K562 (cell line): ENCODE measurements around the gene DHDH. TPM values are rescaled to one million over a fixed set of nuclear protein-coding genes. Genes with fewer than 3 reads are reported as not detected.

Source experiments
- ATF7 ChIP-seq: fragments of 450-650 bp; IDR thresholded peaks from 2 replicates; pipeline ENCODE4 v1.7.1; 2014; ENCODE audit warnings: mild to moderate bottlenecking, moderate library complexity
- BHLHE40 ChIP-seq: IDR thresholded peaks from 2 replicates; pipeline ENCODE4 v1.6.1; 2011; ENCODE audit warnings: low read length, improper control_type of control experiment
- IRF9 ChIP-seq: fragments of 450-650 bp; IDR thresholded peaks from 2 replicates; pipeline ENCODE4 v1.6.1; 2016; ENCODE audit warnings: missing biosample characterization, missing genetic modification characterization
- NELFE ChIP-seq: IDR thresholded peaks from 2 replicates; pipeline ENCODE4 v1.6.1; 2011; ENCODE audit warnings: mild to moderate bottlenecking; ENCODE audit not compliant: insufficient read depth, insufficient read length
- NFXL1 ChIP-seq: fragments of 450-650 bp; formaldehyde crosslinking; IDR thresholded peaks from 2 replicates; pipeline ENCODE4 v1.4.0; 2021; ENCODE audit warnings: mild to moderate bottlenecking
- NR4A1 ChIP-seq, 2 experiments: fragments of 250-450 bp in 1 of 2; fragments of 450-650 bp in 1 of 2; sonication (Bioruptor Pico) in 1 of 2; IDR thresholded peaks; 2 replicates each; pipeline versions ENCODE4 v1.4.0 to v1.6.1; 2016 to 2020; ENCODE audit warnings: mild to moderate bottlenecking in 2 of 2, missing compliant biosample characterization in 1 of 2, missing genetic modification characterization in 1 of 2, moderate library complexity in 1 of 2
- PYGO2 ChIP-seq: fragments of 450-650 bp; IDR thresholded peaks from 2 replicates; pipeline ENCODE4 v1.6.1; 2016; ENCODE audit warnings: mild to moderate bottlenecking, missing genetic modification characterization, moderate library complexity, missing compliant biosample characterization
- RBM22 ChIP-seq: fragments of 200-400 bp; formaldehyde crosslinking; IDR thresholded peaks from 2 replicates; pipeline ENCODE4 v1.6.1; 2018; ENCODE audit warnings: low read length, low read depth; ENCODE audit not compliant: poor library complexity, severe bottlenecking
- RERE ChIP-seq: sonication (generic); formaldehyde crosslinking; IDR thresholded peaks from 2 replicates; pipeline ENCODE4 v1.8.0; 2023; ENCODE audit warnings: missing genetic modification reagents, mild to moderate bottlenecking, borderline replicate concordance
- SOX6 ChIP-seq: fragments of 450-650 bp; IDR thresholded peaks from 2 replicates; pipeline ENCODE4 v1.6.1; 2014; ENCODE audit warnings: mild to moderate bottlenecking
- SRSF7 ChIP-seq: fragments of 200-400 bp; formaldehyde crosslinking; optimal IDR thresholded peaks from 2 replicates; pipeline ENCODE3; 2017; ENCODE audit warnings: mild to moderate bottlenecking, low read depth, low read length
- TFAM ChIP-seq: fragments of 250-450 bp; sonication (Bioruptor Pico); conservative IDR thresholded peaks from 2 replicates; pipeline ENCODE4 v1.5.0; 2021; ENCODE audit warnings: mild to moderate bottlenecking, moderate library complexity
- ZNF586 ChIP-seq: fragments of 450-650 bp; formaldehyde crosslinking; conservative IDR thresholded peaks from 2 replicates; pipeline ENCODE4 v1.4.0; 2020; ENCODE audit warnings: mild to moderate bottlenecking, moderate library complexity
- polyA plus RNA-seq, 8 experiments: library from polyadenylated mRNA; depleted of rRNA in 4 of 8; stranded (reverse) in 5 of 8; unstranded in 3 of 8; fragments of >200 nt; fragmentation: Nextera tagmentation in 2 of 8; fragmentation: Illumina TruSeq in 1 of 8; extraction: Ambion mirVana in 2 of 8; extraction: Trizol in 1 of 8; gene quantifications; 2 replicates each; pipeline versions ENCODE4 v1.2.1 to v1.2.3, GENCODE V29; 2011 to 2014; ENCODE audit warnings: inconsistent platforms in 1 of 8, missing spikeins in 1 of 8
- total RNA-seq, 7 experiments: library from RNA; depleted of rRNA in 6 of 7; stranded (reverse); fragments of >200 nt in 6 of 7; fragmentation: Illumina TruSeq in 2 of 7; extraction: Trizol in 2 of 7; gene quantifications; 2 replicates each; pipeline versions ENCODE4 v1.2.1 to v1.2.3, GENCODE V29; 2011 to 2021; ENCODE audit warnings: low replicate concordance in 1 of 7
- TF ChIP-seq, protein P1 (sequence below): fragments of 450-650 bp; IDR thresholded peaks from 2 replicates; pipeline ENCODE4 v1.6.1; 2014; ENCODE audit warnings: low read depth, mild to moderate bottlenecking, moderate library complexity, borderline replicate concordance
- TF ChIP-seq, protein P2 (sequence below): fragments of 150-350 bp; IDR thresholded peaks from 2 replicates; pipeline ENCODE4 v1.6.1; 2014; ENCODE audit warnings: low read depth, mild to moderate bottlenecking, low read length, borderline replicate concordance

The DHDH gene
- total and polyA plus RNA-seq, 9 of the 15 experiments (the other 6 are each of a cell fraction or from before 2014, with no cell fraction given): 0.37 to 1.9 (median 0.87) TPM

GRCh38 chr19:48970923-48971395 is 37.5 kb downstream of the DHDH start (continued):
- TF ChIP-seq RBM22: no peak
- TF ChIP-seq PYGO2 (tag): no peak
- peak; percentile 67 for TF ChIP-seq BHLHE40
- peak; percentile 61; the same call in 1 of the 2 replicates for TF ChIP-seq ATF7
- TF ChIP-seq ZNF586: no peak
- no peak for TF ChIP-seq IRF9 (tag)
- no peak for TF ChIP-seq NR4A1 (CRISPR knock-in tag; IDR thresholded peaks at IDR 0.05)
- TF ChIP-seq NR4A1 (tag; IDR thresholded peaks at IDR 0.05): 0 out of 2 replicates have a peak, but pooled peaks have one; percentile 35
- no peak for TF ChIP-seq NFXL1 (CRISPR knock-in tag)
- TF ChIP-seq, protein P1, sequence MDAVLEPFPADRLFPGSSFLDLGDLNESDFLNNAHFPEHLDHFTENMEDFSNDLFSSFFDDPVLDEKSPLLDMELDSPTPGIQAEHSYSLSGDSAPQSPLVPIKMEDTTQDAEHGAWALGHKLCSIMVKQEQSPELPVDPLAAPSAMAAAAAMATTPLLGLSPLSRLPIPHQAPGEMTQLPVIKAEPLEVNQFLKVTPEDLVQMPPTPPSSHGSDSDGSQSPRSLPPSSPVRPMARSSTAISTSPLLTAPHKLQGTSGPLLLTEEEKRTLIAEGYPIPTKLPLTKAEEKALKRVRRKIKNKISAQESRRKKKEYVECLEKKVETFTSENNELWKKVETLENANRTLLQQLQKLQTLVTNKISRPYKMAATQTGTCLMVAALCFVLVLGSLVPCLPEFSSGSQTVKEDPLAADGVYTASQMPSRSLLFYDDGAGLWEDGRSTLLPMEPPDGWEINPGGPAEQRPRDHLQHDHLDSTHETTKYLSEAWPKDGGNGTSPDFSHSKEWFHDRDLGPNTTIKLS: no peak
- TF ChIP-seq NELFE: no peak
- 0 out of 2 replicates have a peak, but pooled peaks have one; percentile 15 for TF ChIP-seq SOX6
- no peak for TF ChIP-seq TFAM (CRISPR knock-in tag)
- TF ChIP-seq, protein P2, sequence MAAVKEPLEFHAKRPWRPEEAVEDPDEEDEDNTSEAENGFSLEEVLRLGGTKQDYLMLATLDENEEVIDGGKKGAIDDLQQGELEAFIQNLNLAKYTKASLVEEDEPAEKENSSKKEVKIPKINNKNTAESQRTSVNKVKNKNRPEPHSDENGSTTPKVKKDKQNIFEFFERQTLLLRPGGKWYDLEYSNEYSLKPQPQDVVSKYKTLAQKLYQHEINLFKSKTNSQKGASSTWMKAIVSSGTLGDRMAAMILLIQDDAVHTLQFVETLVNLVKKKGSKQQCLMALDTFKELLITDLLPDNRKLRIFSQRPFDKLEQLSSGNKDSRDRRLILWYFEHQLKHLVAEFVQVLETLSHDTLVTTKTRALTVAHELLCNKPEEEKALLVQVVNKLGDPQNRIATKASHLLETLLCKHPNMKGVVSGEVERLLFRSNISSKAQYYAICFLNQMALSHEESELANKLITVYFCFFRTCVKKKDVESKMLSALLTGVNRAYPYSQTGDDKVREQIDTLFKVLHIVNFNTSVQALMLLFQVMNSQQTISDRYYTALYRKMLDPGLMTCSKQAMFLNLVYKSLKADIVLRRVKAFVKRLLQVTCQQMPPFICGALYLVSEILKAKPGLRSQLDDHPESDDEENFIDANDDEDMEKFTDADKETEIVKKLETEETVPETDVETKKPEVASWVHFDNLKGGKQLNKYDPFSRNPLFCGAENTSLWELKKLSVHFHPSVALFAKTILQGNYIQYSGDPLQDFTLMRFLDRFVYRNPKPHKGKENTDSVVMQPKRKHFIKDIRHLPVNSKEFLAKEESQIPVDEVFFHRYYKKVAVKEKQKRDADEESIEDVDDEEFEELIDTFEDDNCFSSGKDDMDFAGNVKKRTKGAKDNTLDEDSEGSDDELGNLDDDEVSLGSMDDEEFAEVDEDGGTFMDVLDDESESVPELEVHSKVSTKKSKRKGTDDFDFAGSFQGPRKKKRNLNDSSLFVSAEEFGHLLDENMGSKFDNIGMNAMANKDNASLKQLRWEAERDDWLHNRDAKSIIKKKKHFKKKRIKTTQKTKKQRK: no peak
- no peak for TF ChIP-seq SRSF7
- no peak for TF ChIP-seq RERE (CRISPR knock-in tag)
